Measurements from ENCODE around the gene BCKDHA.

Gene BCKDHA

DNA sequence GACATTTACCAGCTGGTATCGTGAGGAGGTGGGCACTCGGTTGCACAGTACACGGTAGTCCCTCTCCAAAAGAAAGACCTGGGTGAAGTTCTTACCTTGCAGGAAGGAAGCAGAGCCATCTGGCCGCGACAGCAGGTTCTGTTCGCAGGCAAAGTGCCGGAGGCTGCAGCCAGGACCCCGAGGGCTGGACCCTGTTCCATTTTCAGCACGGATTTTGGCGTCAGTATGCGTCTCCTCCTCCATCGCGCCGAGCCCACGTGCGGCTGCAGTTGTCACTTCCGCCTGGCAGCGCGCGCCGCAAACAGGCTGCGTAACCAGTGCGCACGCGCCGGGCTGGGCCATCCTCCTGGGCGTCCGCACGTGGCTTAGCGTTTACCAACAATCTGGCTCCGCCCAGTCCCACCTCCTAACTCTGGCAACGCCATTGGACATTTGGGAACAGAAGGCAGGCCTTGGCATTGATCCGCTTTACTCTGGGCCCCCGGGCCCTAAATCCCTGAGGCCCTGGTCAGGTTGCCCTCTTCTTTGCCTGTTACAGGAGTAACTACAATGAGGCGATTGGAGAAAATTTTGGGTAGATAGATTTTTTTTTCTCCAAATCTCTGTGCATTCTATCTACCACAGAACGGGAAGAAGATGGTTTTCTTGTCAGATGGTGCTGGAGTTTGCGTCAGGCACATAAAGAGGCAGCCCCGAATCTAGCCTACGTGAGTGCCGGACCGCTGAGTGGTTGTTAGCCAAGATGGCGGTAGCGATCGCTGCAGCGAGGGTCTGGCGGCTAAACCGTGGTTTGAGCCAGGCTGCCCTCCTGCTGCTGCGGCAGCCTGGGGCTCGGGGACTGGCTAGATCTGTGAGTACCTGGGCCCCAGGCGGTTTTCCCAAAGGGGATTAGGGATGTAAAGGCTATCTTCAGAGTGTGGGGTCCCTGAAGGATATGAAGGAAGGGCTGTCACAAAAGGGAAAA, at the start of gene BCKDHA, which contains the start of gene EXOSC5:
Gene BCKDHA (plus strand): TSS at position 733 of the 964 bp plus-strand sequence. CDS start 10 bp downstream, at position 743.
Gene EXOSC5 (minus strand): TSS at position 274 of the 964 bp plus-strand sequence. CDS start 31 bp downstream, at position 243.
- DNase-seq (ENCODE audit: low spot score), result peak; percentile 97
- TF ChIP-seq, protein P1, sequence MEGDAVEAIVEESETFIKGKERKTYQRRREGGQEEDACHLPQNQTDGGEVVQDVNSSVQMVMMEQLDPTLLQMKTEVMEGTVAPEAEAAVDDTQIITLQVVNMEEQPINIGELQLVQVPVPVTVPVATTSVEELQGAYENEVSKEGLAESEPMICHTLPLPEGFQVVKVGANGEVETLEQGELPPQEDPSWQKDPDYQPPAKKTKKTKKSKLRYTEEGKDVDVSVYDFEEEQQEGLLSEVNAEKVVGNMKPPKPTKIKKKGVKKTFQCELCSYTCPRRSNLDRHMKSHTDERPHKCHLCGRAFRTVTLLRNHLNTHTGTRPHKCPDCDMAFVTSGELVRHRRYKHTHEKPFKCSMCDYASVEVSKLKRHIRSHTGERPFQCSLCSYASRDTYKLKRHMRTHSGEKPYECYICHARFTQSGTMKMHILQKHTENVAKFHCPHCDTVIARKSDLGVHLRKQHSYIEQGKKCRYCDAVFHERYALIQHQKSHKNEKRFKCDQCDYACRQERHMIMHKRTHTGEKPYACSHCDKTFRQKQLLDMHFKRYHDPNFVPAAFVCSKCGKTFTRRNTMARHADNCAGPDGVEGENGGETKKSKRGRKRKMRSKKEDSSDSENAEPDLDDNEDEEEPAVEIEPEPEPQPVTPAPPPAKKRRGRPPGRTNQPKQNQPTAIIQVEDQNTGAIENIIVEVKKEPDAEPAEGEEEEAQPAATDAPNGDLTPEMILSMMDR (IDR thresholded peaks at IDR 0.05; ENCODE audit: extremely low read depth, missing control alignments), result no peak

DNA sequence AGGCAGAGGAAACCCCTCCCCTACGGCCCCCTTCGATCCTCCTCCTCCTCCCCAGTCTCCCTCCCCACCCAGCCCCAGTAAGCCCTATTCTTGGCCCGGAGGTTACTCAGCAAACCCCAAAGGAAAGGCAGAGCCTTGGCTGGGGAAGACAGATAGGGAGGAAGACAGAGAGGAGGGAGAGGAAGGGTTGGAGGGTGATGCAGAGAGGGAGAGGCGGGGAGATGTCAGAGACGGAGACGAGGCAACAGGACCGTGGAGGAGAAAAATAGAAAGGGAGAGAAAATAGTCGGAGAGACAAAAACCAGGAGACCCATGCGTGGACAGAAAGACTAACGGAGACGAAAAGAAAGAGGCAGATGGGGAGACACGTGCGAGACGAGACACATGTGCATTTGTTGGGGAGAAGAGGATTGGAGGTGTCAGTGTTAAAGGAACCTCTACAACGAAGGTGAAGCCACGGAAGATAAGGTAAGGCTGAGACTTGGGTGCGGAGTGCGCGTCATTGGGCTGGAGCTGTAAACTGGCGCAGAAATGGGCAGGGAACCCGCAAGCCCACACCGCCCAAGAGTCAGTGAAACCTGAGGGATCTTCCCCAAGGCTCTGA, 46.8 kb upstream of the BCKDHA start:
- TF ChIP-seq, protein P1 (IDR thresholded peaks at IDR 0.05; ENCODE audit: extremely low read depth, missing control alignments), result no peak
- DNase-seq (ENCODE audit: low spot score), result no peak

DNA sequence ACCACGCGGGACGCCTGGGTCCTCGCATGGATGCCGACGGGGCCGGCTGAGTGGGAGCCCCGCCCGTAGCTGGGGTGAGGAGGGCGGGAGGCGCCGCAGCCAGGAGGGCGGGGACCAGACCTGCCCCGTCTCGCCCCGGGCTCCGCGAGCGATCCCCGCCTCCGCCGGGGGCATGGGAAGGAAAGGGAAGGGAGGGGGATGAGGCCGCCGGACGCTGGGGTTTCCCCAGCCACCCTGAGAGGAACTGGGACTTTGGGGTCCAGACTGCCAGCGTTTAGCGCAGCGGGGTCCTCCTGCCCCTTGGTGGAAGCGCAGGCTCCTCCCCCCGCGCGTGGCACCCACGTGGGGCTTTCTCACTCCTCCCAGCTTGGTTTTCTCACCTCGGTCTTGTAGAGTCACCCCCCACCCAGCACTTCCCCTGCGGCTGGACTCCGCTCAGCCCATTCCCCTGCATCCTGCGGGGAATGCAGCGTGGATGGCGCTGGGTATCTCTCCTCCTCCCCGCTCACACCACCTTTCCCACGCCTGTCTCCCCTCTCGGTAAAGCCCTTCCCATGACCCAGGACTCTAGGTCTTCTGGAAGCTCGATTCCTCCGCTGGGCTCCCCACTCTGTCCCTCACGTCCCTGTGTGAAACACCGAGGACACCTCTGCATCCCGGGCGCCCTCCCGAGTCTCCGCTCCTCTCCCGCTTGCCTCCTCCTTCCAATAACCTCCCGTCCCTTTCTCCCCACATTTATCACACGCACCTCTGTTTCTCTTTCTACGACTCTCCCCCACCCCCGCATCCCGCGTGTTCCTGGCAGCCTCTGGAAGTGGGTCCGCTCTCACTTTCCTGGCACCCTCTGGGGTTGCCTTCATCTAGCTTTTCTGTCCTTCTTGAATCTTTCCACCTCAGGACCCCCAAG, 46.0 kb upstream of the BCKDHA start:
- TF ChIP-seq, protein P1 (IDR thresholded peaks at IDR 0.05; ENCODE audit: extremely low read depth, missing control alignments), result no peak
- DNase-seq (ENCODE audit: low spot score), result peak; percentile 90

DNA sequence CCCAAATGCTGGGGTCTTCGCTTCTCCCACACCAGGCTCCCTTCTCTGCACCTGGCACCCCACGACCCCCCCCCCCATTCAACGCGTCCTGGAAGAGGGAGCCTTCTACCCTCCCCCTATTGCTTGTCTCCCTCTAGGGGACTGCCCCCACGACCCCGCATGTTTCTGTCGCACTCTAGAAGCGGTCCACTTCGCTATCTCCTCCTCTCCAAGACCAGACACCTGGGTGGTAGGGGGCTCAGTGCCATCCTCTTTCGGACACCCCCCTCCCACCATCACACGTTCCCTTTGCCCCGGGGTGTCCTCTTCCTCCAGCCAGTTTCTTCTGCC, 45.4 kb upstream of the BCKDHA start:
- TF ChIP-seq, protein P1 (IDR thresholded peaks at IDR 0.05; ENCODE audit: extremely low read depth, missing control alignments), result no peak
- DNase-seq (ENCODE audit: low spot score), result no peak

DNA sequence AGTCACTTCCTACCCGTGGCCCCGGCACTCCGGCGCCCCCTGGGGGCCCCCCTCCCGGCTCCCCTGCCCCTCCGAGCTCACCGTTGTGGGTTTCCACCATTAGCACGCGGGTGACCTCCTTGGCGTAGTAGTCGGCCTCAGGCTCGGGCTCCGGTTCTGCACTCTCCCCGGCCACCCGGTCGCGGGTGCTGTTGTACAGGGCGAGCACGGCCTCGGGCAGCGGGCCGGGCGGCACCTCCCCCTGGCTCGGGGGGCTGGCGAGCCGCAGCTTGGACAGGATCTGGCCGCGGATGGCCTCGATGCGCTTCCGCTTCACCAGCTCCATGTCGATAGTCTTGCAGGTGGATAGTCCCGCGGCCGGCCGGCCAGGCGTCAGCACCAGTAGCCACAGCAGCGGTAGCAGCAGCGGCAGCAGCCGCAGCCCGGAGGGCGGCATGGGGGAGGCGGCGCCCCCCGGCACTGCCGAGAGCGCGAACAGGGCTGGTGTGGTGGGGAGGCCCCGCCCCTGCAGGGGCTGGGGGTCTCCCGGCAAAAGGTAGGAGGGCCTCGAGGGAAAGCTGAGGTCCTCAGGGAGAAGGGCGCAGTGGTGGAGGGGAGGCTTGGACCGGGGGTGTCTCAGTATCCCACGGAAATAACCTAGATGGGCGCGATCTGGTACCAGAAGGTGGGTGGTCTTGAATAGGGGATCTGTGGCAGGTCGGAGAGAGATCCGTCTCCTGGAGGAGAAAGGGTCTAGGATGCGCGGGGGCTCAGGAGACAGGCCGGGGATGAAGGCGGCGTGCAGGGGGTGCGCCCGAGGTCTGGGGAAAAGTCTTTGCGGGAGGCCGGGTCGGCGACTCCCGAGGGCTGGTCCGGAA, 44.8 kb upstream of the BCKDHA start:
- TF ChIP-seq, protein P1 (IDR thresholded peaks at IDR 0.05; ENCODE audit: extremely low read depth, missing control alignments), result peak; percentile 69
- peak; percentile 88 for DNase-seq (ENCODE audit: low spot score)

DNA sequence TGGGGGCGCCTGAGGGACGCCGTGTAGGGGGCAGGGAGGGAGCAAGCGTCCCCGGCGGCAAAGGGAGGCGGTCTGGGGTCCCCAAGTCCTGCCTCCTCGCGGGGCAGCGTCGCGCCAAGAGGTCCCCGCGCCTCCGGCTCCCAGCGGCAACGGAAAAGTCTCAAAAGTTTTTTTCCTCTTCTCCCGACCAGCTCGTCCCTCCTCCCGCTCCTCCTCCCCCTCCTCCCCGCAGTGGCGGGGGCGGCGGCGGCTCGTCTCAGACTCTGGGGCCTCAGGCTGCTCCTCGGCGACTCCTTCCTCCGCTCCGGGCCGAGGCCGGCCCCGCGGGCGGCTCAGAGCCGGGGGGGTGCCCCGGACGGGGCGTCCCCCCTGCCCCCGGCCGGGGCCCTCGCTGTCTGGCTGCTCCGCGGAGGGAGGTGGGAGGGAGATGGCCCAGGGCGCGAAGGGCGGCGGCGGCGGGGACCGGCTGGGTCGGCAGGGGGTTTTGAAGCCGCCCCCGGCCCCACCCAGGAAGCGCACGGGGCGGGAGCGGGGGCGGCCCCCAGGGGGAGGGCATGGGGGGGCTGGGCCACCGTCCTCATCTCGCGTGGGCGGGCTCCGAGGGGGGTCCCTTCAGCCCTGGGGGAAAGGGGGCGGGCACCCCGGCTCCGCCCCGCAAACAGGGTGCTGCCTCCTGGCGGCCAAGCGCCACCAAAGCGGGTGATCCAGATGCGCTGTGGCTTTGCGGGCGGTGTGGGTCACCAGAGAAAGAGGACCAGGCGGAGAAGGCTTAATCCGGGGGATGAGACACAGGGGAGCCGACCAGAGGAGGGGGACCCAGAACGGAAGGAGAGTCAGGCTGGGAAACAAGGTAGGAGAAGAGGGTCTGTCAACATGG, 43.9 kb upstream of the BCKDHA start, which contains the start of gene TGFB1:
Gene TGFB1 (minus strand): TSS at position 457 of the 877 bp plus-strand sequence. CDS start 878 bp downstream, outside the sequence.
- peak; percentile 99 for DNase-seq (ENCODE audit: low spot score)
- TF ChIP-seq, protein P1 (IDR thresholded peaks at IDR 0.05; ENCODE audit: extremely low read depth, missing control alignments), result peak; percentile 92

Data from GM20000 (cell line).